Measurements from ENCODE around the gene PBRM1. TPM values are rescaled to one million over a fixed set of nuclear protein-coding genes. Genes with fewer than 3 reads are reported as not detected.

PBRM1 gene
- total and polyA plus RNA-seq, 2 of the 8 experiments (the other 6 are each of a cell fraction or from before 2014, with no cell fraction given): 19.3 to 65.8 TPM

- Histone ChIP-seq H3K27me3 (replicated peaks in 1 of 4; ENCODE audit: control insufficient read depth in 3 of 4, extremely low read depth in 1 of 4, insufficient read depth in 3 of 4, low read length in 3 of 4) (no peaks in the 10 kb centered on the region), H4K5ac (ENCODE audit: insufficient read length, low read depth, low read length) (no peak overlapping the region), H4K20me1 (replicated peaks in 1 of 2; ENCODE audit: control insufficient read depth in 1 of 2, insufficient read depth in 2 of 2, low read length in 2 of 2) (peaks cover 0 to 2% of the 10 kb centered on the region in 2 experiments), H3K4me2 (ENCODE audit: insufficient read depth in 1 of 2, low read depth in 2 of 2, low read length in 2 of 2) (no peak overlapping the region), H2BK120ac (replicated peaks; ENCODE audit: low read depth, low read length) (no peak overlapping the region), H2BK5ac (ENCODE audit: low read depth, low read length) (no peak overlapping the region), H3K23me2 (ENCODE audit: low read depth, low read length) (no peaks in the 10 kb centered on the region), H2BK15ac (ENCODE audit: low read length) (no peak overlapping the region), H4K8ac (ENCODE audit: extremely low read depth, insufficient read depth, low read length) (no peak overlapping the region), H4K91ac (replicated peaks; ENCODE audit: insufficient read length, low read length) (no peak overlapping the region), H2AFZ (ENCODE audit: low read length) (no peak overlapping the region), H3K79me2 (ENCODE audit: control insufficient read depth in 1 of 2, insufficient read depth in 2 of 2, low read length in 2 of 2) (peaks cover 9 to 66% of the 10 kb centered on the region in 2 experiments), H3K36me3 (ENCODE audit: control insufficient read depth in 2 of 4, insufficient read depth in 4 of 4, low read length in 3 of 4) (peaks cover 8 to 27% (median 18%) of the 10 kb centered on the region in 4 experiments; a peak in 7 of 8 replicates), H3K9me3 (ENCODE audit: insufficient read depth in 2 of 2, low read depth in 1 of 2, low read length in 1 of 2) (no peaks in the 10 kb centered on the region), H3K9ac (replicated peaks in 1 of 4; ENCODE audit: extremely low read depth in 1 of 4, low read depth in 3 of 4, low read length in 3 of 4) (no peak overlapping the region), H2AK5ac (ENCODE audit: low read depth, low read length) (no peak overlapping the region), H3K4ac (replicated peaks; ENCODE audit: insufficient read length, low read depth, low read length) (no peak overlapping the region), H3K23ac (ENCODE audit: insufficient read length) (no peak overlapping the region), H3K27ac (ENCODE audit: low read depth, low read length) (no peak overlapping the region), H2BK12ac (ENCODE audit: low read depth, low read length) (no peak overlapping the region), H3K18ac (ENCODE audit: extremely low read depth, low read length) (no peak overlapping the region), H3K79me1 (ENCODE audit: low read depth, low read length) (no peaks in the 10 kb centered on the region), H3K4me1 (replicated peaks in 1 of 4; ENCODE audit: control insufficient read depth in 3 of 4, insufficient read depth in 4 of 4, low read length in 3 of 4) (peaks cover 0 to 2% (median 0%) of the 10 kb centered on the region in 4 experiments; a peak in 3 of 7 replicates), H3K14ac (ENCODE audit: insufficient read length) (no peak overlapping the region), H3K4me3 (ENCODE audit: extremely low read depth in 1 of 4, insufficient read depth in 2 of 4, low read depth in 3 of 4, low read length in 4 of 4) (no peak overlapping the region), H3K56ac (replicated peaks; ENCODE audit: insufficient read length, low read depth, low read length) (no peak overlapping the region), H2BK20ac (ENCODE audit: low read length) (no peak overlapping the region)
- FAIRE-seq (no peak), DNase-seq (ENCODE audit: low read depth in 1 of 2, low spot score in 2 of 2) (no peak)
- POLR2A ChIA-PET (ENCODE audit: partially characterized antibody): interaction anchor here (0.8 kb wide), 1 partner anchor 10 kb away, joined by 4 read pairs; no protein-coding TSS in a partner anchor
- CTCF ChIA-PET (ENCODE audit: partially characterized antibody): interaction anchor here (1.5 kb wide), 1 partner anchor 22 kb away, joined by 4 read pairs; no protein-coding TSS in a partner anchor
- TF ChIP-seq, protein P1, sequence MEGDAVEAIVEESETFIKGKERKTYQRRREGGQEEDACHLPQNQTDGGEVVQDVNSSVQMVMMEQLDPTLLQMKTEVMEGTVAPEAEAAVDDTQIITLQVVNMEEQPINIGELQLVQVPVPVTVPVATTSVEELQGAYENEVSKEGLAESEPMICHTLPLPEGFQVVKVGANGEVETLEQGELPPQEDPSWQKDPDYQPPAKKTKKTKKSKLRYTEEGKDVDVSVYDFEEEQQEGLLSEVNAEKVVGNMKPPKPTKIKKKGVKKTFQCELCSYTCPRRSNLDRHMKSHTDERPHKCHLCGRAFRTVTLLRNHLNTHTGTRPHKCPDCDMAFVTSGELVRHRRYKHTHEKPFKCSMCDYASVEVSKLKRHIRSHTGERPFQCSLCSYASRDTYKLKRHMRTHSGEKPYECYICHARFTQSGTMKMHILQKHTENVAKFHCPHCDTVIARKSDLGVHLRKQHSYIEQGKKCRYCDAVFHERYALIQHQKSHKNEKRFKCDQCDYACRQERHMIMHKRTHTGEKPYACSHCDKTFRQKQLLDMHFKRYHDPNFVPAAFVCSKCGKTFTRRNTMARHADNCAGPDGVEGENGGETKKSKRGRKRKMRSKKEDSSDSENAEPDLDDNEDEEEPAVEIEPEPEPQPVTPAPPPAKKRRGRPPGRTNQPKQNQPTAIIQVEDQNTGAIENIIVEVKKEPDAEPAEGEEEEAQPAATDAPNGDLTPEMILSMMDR (IDR thresholded peaks at IDR 0.05; ENCODE audit: control extremely low read depth in 1 of 3, insufficient read depth in 1 of 3, low read depth in 1 of 3, low read length in 3 of 3): peak in 2 of 3 experiments; percentile 9; a peak in 2 of 4 replicates
- TF ChIP-seq RAD21 (IDR thresholded peaks at IDR 0.05 in 1 of 2, conservative IDR thresholded peaks at IDR 0.05 in 1 of 2; ENCODE audit: low read depth in 2 of 2, low read length in 2 of 2): peak; percentile 22 to 37; a peak in 3 of 4 replicates
- TF ChIP-seq TBP (IDR thresholded peaks at IDR 0.05; ENCODE audit: low read depth, low read length): no peak
- TF ChIP-seq, protein P2, sequence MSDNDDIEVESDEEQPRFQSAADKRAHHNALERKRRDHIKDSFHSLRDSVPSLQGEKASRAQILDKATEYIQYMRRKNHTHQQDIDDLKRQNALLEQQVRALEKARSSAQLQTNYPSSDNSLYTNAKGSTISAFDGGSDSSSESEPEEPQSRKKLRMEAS (IDR thresholded peaks at IDR 0.05): peak; percentile 33; the same call in 1 of the 2 replicates
- 0 out of 4 replicates have a peak, but pooled peaks of 1 of the 2 experiments have one; percentile 35 for TF ChIP-seq SIN3A (conservative IDR thresholded peaks at IDR 0.05 in 1 of 2, IDR thresholded peaks at IDR 0.05 in 1 of 2; ENCODE audit: low read depth in 1 of 2, low read length in 2 of 2)
- no peak for TF ChIP-seq SP2 (IDR thresholded peaks at IDR 0.05; ENCODE audit: low read length)
Observed at GRCh38 chr3:52682016-52682415, 3.7 kb downstream of the PBRM1 start.

Data from H1 (cell line).